Suprapubic skin (tissue), 4 donors: ENCODE results near the gene ZNF407. TPM values are rescaled to one million over a fixed set of nuclear protein-coding genes. Genes with fewer than 3 reads are reported as not detected.

Experiments used
- DNase-seq, 2 donors: peaks; one replicate each; pipeline ENCODE4 v3.0.0-alpha.2; 2019; ENCODE audit warnings: low spot score in 2 of 2
- H3K27ac ChIP-seq: fragments of 200-600 bp; sonication (generic); one replicate; pipeline ENCODE4 v1.5.1; 2019
- H3K27me3 ChIP-seq: fragments of 200-600 bp; sonication (generic); one replicate; pipeline ENCODE4 v1.5.1; 2019
- H3K36me3 ChIP-seq: fragments of 200-600 bp; sonication (generic); one replicate; pipeline ENCODE4 v1.5.1; 2019
- H3K4me1 ChIP-seq: fragments of 200-600 bp; sonication (generic); one replicate; pipeline ENCODE4 v1.5.1; 2019
- H3K4me3 ChIP-seq: fragments of 200-600 bp; sonication (generic); one replicate; pipeline ENCODE4 v1.5.1; 2019; ENCODE audit warnings: mild to moderate bottlenecking
- H3K9me3 ChIP-seq: fragments of 200-600 bp; sonication (generic); one replicate; pipeline ENCODE4 v1.5.1; 2019
- CTCF ChIP-seq, 2 donors: fragments of 200-600 bp in 1 of 2; fragments of 450-650 bp in 1 of 2; sonication (generic) in 1 of 2; IDR thresholded peaks; one replicate each; pipeline ENCODE4 v1.5.1; 2016 to 2019; ENCODE audit warnings: antibody characterized with exemption in 2 of 2, mild to moderate bottlenecking in 1 of 2, moderate library complexity in 1 of 2
- EP300 ChIP-seq: sonication (generic); formaldehyde crosslinking; IDR thresholded peaks from one replicate; pipeline ENCODE4 v1.6.1; 2017; ENCODE audit warnings: antibody characterized with exemption
- POLR2A ChIP-seq, 2 donors: fragments of 450-650 bp; IDR thresholded peaks; one replicate each; pipeline ENCODE4 v1.6.1; 2017; ENCODE audit warnings: antibody characterized with exemption in 2 of 2, mild to moderate bottlenecking in 2 of 2, moderate library complexity in 2 of 2
- POLR2AphosphoS5 ChIP-seq, 3 donors: sonication (generic); formaldehyde crosslinking; IDR thresholded peaks; one replicate each; pipeline ENCODE4 v1.6.1; 2017; ENCODE audit warnings: antibody characterized with exemption in 3 of 3
- WGBS: methylation state at CpG from one replicate; pipeline ENCODE4 v1.1.5; 2018; 5-methylcytosine and 5-hydroxymethylcytosine counted together
- total RNA-seq, 4 donors: library from RNA; depleted of rRNA; stranded (reverse); fragments of >200 nt; gene quantifications; one replicate each; pipeline ENCODE4 v1.1.0, GENCODE V29; 2016

Gene ZNF407
- total RNA-seq, 4 donors from 2014 or later = 10.7 to 22.1 (median 13.8) TPM

- WGBS = 96% methylated on average over 5 of the region's 5 CpGs
- DNase-seq = no peak
- no peaks in the 10 kb centered on the region for H3K9me3 ChIP-seq
- no peak for TF ChIP-seq POLR2AphosphoS5 (IDR thresholded peaks at IDR 0.05)
- TF ChIP-seq CTCF (IDR thresholded peaks at IDR 0.05) = no peak
- TF ChIP-seq POLR2A (IDR thresholded peaks at IDR 0.05) = no peak
- no peak for TF ChIP-seq EP300
- no peak overlapping the region for H3K27ac ChIP-seq
- H3K27me3 ChIP-seq = no peaks in the 10 kb centered on the region
- H3K4me1 ChIP-seq = no peaks in the 10 kb centered on the region
- no peaks in the 10 kb centered on the region for H3K36me3 ChIP-seq
- no peak overlapping the region for H3K4me3 ChIP-seq
These were observed 410.5 kb downstream of the ZNF407 start for GRCh38 chr18:75008186-75008585.

GRCh38 chr18:75009296-75009695, 411.6 kb downstream of the ZNF407 start:
- H3K36me3 ChIP-seq = no peaks in the 10 kb centered on the region
- H3K27me3 ChIP-seq = no peaks in the 10 kb centered on the region
- TF ChIP-seq EP300 = no peak
- no peak for TF ChIP-seq CTCF (IDR thresholded peaks at IDR 0.05)
- no peak for TF ChIP-seq POLR2A (IDR thresholded peaks at IDR 0.05)
- TF ChIP-seq POLR2AphosphoS5 (IDR thresholded peaks at IDR 0.05) = no peak
- H3K9me3 ChIP-seq = no peaks in the 10 kb centered on the region
- WGBS = 35% methylated on average over 2 of the region's 2 CpGs
- H3K4me1 ChIP-seq = no peaks in the 10 kb centered on the region
- DNase-seq = no peak
- H3K4me3 ChIP-seq = no peak overlapping the region
- no peak overlapping the region for H3K27ac ChIP-seq

- H3K27me3 ChIP-seq = no peaks in the 10 kb centered on the region
- H3K4me3 ChIP-seq = no peak overlapping the region
- WGBS = 75% methylated on average over 4 of the region's 4 CpGs
- no peak for TF ChIP-seq EP300
- TF ChIP-seq POLR2A (IDR thresholded peaks at IDR 0.05) = no peak
- TF ChIP-seq POLR2AphosphoS5 (IDR thresholded peaks at IDR 0.05) = no peak
- TF ChIP-seq CTCF (IDR thresholded peaks at IDR 0.05) = no peak
- H3K27ac ChIP-seq = no peak overlapping the region
- no peaks in the 10 kb centered on the region for H3K9me3 ChIP-seq
- DNase-seq = no peak
- no peaks in the 10 kb centered on the region for H3K36me3 ChIP-seq
- H3K4me1 ChIP-seq = no peaks in the 10 kb centered on the region
These were observed 412.2 kb downstream of the ZNF407 start for GRCh38 chr18:75009878-75010277.

- WGBS = 62% methylated on average over 3 of the region's 3 CpGs
- DNase-seq = no peak
- Histone ChIP-seq H3K9me3 (no peaks in the 10 kb centered on the region), H3K36me3 (no peaks in the 10 kb centered on the region), H3K27ac (no peak overlapping the region), H3K4me1 (no peaks in the 10 kb centered on the region), H3K27me3 (no peaks in the 10 kb centered on the region), H3K4me3 (no peak overlapping the region)
- TF ChIP-seq CTCF (IDR thresholded peaks at IDR 0.05) (no peak), EP300 (no peak), POLR2AphosphoS5 (IDR thresholded peaks at IDR 0.05) (no peak), POLR2A (IDR thresholded peaks at IDR 0.05) (no peak)
These were observed 412.6 kb downstream of the ZNF407 start for GRCh38 chr18:75010278-75010677.

- WGBS = 79% methylated on average over 2 of the region's 2 CpGs
- no peak overlapping the region for H3K27ac ChIP-seq
- no peaks in the 10 kb centered on the region for H3K4me1 ChIP-seq
- no peak for DNase-seq
- TF ChIP-seq CTCF (IDR thresholded peaks at IDR 0.05) (no peak), POLR2A (IDR thresholded peaks at IDR 0.05) (no peak), EP300 (no peak), POLR2AphosphoS5 (IDR thresholded peaks at IDR 0.05) (no peak)
- H3K9me3 ChIP-seq = no peaks in the 10 kb centered on the region
- no peaks in the 10 kb centered on the region for H3K36me3 ChIP-seq
- no peak overlapping the region for H3K4me3 ChIP-seq
- H3K27me3 ChIP-seq = no peaks in the 10 kb centered on the region
These were observed 413.0 kb downstream of the ZNF407 start for GRCh38 chr18:75010689-75011088.
